Measurements from ENCODE around the gene ATP4A.
A peak's percentile ranks its signal among the peaks of the same experiment; 100 is the strongest.
"Not testable (repeated sequence)": the region's sequence is repeated elsewhere in the genome, so short reads cannot be mapped to it uniquely, and the experiment has no call there.

The ATP4A gene

DNA sequence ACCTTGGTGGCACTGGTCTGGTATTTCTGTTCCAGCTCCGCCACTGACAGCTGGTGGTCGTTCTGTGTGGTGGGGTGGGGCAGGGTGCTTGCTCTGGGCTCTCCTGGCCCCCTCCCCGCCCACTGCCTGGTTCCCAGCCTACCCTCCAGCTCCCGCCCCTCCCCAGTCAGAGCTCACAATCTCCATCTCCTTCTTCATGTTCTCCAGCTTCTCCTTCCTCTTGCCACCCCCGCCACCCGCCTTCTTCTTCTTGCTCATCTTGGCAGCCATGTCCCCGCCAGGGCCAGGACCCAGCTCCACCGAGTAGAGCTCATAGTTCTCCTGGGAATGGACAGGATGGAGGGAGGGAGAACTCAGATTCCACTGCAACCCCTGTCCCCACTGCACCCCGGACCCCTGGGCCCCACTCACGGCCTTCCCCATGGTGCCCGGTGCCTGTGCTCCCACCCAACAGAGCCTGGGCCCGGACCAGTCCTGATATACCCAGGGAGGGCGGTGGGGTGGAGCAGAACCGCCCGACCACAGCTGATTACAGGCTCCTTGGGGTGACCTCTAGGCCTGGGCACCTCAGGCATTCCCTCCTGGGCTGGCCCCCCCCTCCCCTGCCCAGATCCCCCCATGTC is at the start of gene ATP4A:
Gene ATP4A, minus strand, starts transcription at position 452 of the 623 bp plus-strand sequence. Its CDS starts 29 bp downstream, at position 423.
- no peak for DNase-seq

DNA sequence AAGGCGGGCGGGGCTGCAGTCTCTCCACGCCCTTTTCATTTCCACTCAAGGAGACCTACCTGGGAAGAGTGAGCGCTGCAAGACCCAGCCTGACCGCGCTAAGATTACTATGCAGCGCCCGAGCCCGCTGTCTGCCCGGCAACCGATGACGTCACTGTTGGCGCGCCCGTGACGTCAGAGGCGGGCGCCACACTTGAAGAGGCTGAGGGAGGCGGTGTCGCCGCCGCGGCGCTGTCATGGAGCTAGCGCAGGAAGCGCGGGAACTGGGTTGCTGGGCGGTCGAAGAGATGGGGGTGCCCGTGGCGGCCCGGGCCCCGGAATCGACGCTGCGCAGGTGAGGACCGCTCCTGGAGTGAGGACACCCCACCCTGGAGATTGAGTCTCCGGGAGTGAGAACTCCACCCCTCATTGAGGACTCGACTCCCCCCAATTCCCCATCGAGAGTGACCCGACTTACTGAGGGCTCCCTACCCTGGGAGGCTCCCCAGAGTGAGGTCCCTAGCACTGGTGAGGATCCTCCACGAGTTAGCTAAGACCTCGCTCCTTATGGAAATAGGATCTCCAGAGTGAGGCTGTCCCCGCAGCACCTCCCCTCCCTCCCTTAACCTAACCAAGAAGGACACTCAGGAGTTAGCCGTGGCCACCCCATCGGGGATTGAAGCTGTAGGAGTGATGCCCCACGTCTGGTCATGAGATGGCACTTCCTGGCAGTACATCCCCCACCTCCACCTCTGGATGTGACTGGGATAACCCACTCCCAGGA is 49.3 kb upstream of the ATP4A start, which contains the start of gene HAUS5:
Gene HAUS5, plus strand, starts transcription at position 177 of the 763 bp plus-strand sequence. Its CDS starts 60 bp downstream, at position 237.
- DNase-seq: peak; percentile 90

DNA sequence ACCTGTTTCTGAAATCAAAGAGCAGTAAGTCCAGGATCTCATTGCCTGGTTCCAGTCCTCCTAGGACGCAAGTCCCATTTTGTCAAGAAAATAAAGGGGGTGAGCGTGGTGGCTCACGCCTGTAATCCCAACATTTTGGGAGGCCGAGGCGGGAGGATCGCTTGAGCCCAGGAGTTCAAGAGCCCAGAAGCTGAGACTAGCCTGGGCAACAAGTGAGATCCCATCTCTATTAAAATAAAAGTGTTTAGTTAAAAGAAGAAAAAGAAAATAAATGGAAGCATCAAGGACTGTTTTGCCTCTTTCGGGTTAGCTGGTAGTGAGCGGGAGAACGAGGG is 48.7 kb upstream of the ATP4A start:
- no peak for DNase-seq

DNA sequence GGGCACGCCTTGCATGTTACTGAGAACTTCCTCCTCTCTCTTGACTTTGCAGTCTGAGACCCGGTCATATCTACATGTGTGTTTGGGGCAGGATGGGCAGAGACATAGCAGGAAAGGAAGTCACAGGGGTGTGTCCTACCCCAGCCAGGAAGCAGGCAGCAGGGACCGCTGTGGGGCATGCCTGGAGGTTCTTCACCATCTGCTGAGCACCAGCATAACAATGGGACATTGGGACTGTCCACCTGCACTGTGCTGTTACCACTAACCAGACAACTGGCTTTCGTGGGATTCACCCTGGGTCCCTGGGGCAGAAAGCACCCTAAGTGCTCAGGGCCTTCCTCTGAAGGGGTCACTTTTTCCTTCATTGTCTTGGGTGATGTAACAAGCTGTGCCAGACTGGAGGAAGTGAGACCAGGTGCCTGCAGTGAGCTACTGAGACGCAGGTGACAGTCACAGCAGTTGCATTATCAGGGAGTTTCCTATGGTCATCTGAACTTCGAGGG is 46.4 kb upstream of the ATP4A start:
- DNase-seq: no peak

DNA sequence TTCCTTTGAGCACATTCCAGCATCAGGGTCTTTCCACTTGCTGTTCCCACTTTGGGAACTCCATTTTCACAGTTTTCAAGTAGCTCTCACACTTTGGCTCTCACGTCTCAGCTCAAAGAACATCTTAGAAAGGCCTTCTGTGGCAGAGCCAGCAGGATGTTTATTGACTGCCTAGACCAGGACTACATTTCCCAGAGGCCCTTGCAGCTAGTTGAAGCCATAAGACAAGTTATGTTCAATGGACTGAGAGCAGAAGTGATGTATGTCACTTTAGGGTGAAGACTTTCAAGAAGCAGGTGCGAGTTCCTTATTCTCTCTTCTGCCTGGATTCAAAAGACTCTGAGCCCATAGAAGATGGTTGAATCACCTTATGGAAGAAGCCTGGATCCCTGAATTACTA is 44.8 kb upstream of the ATP4A start:
- no peak for DNase-seq

DNA sequence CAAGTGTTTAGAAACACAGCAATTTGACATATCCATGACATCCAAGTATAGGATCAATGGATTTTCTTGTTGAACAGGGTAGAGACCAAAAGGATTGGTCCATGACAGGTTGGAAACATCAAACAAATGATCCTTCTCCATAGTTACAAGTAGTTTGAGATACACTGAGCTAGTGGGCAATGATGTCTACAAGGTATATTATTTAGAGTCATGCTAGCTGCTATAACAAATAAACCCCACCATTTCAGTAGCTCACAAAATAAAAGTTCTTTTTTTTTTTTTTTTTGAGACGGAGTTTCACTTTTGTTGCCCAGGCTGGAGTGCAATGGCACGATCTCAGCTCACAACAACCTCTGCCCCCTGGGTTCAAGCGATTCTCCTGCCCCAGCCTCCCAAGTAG is 44.2 kb upstream of the ATP4A start:
- DNase-seq: no peak

DNA sequence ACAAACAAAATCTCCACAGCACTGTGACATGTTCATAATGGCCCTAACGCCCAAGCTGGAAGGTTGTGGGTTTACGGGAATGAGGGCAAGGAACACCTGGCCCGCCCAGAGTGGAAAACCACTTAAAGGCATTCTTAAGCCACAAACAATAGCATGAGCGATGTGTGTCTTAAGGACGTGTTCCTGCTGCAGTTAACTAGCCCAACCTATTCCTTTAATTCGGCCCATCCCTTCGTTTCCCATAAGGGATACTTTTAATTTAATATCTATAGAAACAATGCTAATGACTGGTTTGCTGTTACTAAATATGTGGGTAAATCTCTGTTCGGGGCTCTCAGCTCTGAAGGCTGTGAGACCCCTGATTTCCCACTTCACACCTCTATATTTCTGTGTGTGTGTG is 43.7 kb upstream of the ATP4A start:
- not testable (repeated sequence) for DNase-seq

DNA sequence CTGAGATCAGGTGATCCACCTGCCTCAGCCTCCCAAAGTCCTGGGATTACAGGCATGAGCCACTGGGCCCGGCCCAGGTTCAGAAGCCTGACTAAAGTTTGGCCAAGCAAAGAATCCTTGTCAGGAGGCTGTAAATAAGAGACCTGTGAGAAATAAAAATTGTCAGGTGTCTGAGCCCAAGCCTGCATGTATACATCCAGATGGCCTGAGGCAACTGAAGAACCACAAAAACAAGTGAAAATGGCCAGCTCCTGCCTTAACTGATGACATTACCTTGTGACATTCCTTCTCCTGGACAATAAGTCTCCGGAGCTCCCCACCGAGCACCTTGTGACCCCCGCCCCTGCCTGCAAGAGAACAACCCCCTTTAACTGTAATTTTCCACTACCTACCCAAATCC is 41.0 kb upstream of the ATP4A start:
- DNase-seq: not testable (repeated sequence)

DNA sequence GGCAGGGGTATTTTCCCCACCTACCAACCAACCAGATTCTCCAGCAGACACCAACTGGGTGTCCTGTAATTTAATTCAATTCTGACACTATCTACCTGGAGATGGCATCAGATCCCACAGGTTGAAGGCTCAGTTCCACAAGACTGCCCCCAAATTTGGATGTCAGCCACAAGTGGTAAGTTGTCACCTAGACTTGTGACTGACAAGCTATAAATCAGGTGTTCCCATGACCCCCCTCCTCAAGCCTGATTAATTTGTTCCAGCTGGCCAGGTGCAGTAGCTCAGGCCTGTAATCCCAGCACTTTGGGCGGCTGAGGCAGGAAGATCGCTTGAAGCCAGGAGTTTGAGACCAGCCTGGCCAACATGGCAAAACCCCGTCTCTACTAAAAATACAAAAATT is 38.5 kb upstream of the ATP4A start:
- DNase-seq: no peak

DNA sequence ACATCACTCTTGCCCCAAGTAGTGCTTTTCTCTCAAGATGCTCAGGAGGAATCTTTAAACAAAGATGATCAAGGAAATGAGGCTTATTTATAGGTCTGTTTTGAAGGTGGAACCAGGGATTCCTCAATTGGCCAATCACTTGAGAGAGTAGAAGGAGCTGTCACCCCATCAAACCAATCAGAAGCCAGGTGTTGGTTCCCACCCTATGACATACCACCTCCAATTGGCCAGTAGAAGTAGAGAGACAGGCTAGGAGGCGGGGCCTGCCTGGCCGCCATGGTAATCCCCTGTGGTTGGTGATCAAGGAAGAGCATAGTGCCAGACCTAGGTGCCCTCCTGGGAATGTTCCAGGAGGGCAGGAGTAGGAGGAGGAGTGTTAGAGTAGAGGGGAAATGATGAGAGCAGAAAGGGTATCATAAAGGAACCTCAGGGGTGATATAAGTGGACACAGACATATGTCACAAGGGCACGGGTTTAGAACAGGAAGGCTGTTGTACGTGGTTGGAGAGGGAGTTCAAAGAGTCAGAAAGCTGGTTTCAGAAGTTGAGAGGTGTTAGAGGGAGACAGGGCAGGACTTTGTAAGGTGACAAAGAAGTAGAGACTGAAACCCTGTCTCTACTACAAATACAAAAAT is 33.0 kb upstream of the ATP4A start:
- DNase-seq: no peak

DNA sequence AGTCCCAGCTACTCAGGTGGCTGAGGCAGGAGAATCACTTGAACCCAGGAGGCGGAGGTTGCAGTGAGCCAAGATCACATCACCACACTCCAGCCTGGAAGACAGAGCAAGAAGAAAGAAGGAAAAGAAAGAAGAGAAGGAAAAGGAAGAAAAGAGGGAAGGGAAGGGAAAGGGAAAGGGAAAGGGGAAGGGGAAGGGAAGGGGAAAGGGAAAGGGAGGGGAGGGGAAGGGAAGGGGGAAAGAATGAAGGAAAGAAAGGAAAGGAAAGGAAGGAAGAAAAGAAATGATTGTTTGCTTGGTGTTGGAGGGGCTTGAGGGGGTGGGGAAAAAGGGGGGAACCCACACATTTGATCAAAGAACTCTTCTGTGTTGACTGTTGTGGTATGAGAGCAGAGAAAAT is 32.5 kb upstream of the ATP4A start:
- DNase-seq: no peak

DNA sequence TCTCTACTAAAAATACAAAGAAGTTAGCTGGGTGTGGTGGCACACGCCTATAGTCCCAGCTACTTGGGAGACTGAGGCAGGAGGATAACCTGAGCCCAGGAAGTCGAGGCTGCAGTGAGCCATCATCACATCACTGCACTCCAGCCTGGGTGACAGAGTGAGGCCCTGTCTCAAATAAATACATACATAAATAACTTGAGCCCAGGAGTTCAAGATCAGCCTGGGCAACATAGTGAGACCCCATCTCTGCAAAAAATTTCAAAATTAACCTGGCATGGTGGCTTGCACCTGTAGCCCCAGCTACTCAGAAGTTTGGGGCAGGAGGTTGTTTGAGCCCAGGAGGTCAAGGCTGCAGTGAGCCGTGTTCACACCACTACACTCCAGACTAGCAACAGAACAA is 31.6 kb upstream of the ATP4A start:
- not testable (repeated sequence) for DNase-seq

DNA sequence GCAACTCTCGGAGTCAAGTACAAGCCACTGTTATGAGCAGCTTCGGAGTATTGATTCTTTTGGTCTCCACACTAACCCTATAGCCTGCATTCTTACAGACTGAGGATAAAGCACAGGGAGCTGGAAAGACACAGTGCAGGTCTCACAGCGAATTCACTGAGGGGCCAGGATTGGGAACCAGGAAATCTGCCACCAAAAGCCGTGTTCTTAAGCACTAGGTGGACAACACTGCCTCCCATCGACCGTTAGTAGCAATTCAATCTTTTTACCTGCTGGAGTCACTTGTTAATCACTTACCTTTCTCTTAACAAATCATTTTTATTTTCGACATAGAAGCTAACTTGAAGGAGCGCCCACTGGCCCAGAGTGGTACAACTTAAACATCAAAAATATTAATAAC is 28.8 kb upstream of the ATP4A start:
- DNase-seq: no peak

DNA sequence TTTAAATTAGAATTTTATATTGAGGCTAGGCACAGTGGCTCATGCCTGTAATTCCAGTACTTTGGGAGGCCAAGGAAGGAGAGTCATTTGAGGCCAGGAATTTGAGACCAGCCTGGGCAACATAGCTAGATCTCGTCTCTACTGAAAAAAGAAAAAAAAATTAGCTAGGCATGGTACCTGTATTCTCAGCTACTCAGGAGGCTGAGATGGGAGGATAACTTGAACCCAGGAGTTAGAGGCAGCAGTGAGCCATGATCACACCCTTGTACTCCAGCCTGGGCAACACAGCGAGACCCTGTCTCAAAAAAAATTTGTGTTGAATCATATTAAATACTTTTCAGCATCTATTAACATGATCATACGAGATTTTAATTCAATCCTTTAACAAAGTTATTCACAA is 27.4 kb upstream of the ATP4A start:
- no peak for DNase-seq

DNA sequence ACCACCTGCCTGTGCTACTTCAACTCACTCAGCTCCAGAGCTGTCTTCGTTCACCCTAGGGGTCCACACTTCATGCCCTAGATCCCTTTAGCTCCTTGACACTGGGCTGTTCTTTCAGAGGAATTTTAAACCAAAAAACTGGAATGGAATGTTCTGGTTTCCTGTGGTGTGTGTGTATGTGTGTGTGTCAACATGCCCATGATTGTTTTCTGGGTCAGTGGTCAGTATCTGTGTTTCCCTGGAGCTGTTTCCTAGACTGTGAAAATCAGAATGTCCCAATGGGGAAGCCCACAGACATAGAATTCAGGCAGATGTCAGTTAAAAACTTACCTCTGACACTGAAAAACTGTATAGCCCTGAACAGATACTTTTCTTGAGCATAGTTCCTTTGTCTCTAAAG is 23.9 kb upstream of the ATP4A start:
- DNase-seq: no peak

DNA sequence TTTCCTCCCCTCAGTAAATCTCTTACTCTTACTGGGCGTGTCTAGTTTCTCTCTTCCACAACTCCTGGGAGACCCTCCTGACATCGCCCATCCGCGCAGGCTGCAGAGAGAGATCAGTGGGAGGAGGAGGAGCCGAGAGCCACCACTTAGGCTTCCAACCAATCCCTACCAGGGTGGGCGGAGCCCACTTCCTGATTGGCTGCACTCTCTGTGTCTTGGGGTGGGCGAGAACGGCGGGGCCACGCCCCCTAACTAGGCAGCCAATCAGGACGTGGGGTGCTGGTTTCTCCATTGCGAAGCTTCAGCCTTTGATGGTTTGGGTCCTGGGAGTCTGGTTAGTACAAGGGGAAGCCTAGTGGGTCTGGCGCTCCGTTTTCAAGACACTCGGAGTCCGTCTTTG is 22.4 kb upstream of the ATP4A start, which contains the start of gene PMIS2:
Gene PMIS2, plus strand, starts transcription at position 326 of the 400 bp plus-strand sequence. CDS start 87 bp downstream, outside the sequence.
- no peak for DNase-seq

DNA sequence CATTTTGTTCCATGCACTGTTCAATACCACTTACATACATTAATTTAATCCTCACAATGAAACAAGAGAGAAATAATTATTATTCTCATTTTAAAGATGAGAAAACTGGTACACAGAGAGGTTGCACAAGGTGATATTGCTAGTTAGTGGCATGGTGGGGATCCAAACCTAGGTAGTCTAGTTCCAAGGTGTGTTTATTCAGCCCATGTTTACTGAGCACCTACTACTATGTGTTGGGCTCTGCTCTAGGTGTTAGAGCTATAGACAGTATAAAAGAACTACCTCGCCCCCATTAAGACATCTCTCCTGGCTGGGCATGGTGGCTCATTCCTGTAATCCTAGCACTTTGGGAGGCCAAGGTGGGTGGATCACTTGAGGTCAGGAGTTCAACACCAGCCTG is 19.3 kb upstream of the ATP4A start:
- DNase-seq: no peak

DNA sequence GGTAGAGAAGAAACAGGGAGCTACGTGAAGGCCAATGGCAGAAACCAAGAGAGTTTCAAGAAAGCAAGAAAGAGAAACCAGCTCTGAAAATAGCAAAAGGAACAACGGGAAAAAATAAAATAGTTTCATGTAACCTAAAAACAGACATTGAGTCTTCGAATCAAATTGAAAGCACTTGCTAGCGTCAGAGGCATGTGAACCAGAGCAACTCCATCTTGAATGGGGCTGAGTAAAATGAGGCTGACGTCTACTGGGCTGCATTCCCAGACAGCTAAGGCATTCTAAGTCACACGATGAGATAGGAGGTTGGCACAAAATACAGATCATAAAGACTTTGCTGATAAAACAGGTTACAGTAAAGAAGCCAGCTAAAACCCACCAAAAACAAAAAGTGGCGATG is 15.2 kb upstream of the ATP4A start:
- DNase-seq: no peak

DNA sequence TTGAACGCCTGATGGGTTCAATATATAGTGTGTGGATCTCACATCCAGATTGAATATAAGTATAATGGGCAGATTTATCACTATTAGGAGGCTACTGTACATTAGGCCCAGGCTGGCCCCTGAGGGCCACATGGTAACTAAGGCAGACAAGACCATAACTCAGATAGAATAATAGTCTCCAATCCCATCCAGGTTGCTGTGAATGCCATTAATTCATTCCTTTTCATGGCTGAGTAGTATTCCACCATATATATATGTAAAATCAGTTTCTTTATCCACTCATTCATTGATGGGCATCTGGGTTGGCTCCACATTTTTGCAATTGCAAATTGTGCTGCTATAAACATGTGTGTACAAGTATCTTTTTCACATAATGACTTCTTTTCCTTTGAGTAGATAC is 14.5 kb upstream of the ATP4A start:
- DNase-seq: no peak

DNA sequence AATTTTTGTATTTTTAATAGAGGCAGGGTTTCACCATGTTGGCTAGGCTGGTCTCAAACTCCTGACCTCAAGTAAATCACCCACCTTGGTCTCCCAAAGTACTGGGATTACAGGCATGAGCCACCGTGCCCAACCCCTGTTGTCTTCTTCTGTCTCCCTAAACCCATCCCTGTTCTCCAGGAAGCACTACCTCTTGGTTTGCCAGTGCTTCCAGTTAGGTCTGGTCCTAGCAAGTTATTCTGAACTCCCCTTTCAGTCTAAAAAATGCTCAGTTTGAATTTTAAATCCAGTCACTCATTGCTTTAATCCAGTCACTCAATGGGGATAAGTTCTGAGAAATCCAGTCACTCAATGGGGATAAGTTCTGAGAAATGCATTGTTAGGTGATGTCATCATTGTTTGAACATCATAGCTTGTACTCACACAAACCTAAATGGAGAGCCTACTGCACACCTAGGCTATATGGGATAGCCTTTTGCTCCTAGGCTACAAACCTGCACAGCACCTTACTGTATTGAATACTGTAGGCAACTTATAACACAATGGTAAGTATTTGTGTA is 8.0 kb upstream of the ATP4A start:
- no peak for DNase-seq

DNA sequence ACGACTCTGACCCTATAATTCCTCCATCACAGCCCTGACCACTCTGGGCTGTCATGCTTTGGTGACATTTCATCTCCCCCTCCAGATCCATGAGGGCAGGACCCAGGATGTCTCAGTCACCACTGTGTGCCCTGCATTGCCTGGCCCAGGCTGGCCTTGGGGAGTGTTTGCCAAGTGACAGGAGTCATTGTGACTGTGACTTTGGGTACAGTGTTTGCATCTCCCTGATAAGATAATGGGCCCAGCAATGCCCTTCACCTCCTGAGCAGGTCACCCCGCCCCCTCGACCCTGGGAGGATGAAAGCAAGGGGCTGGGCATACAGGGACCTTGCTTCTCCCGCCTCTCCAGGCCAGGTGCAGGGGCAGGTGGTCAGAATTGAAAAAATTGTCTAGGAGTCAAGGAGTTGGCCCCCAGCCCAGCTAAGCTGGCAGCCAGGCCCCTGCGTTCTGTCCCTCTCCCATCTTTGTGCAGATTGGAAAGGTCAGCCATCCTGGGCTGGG is 5.9 kb upstream of the ATP4A start:
- DNase-seq: no peak

DNA sequence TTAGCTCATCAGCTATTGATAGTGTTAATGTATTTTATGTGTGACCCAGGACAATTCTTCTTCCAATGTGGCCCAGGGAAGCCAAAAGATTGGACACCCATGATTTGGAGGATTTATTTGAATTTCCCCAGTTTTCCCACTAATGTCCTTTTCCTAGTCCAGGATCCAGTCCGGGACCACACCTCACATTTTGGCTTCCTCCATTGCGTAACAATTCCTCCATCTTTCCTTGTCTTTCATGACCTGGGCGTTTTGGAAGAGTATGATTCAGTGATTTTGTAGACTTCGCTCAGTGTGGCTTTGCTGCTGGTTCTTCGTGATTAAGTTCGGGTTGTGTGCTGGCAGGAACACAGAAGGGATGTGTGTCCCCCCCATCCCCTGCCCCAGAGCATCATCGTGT is 3.3 kb upstream of the ATP4A start:
- DNase-seq: no peak

Measured in NCI-H1436 (cell line).